ENCODE results near the gene KLF15. TPM values are rescaled to one million over a fixed set of nuclear protein-coding genes. Genes with fewer than 3 reads are reported as not detected.

KLF15 gene
- polyA plus RNA-seq, 1 donor from 2014 or later: 0.46 TPM

GRCh38 chr3:126304291-126304690 is 52.9 kb downstream of the KLF15 start:
- peaks cover 10% of the 10 kb centered on the region for H3K9me3 ChIP-seq (ENCODE audit: low read length)
- no peak for TF ChIP-seq POLR2AphosphoS5 (IDR thresholded peaks at IDR 0.05)
- TF ChIP-seq RAD21 (conservative IDR thresholded peaks at IDR 0.05): no peak
- no peak for TF ChIP-seq EP300 (conservative IDR thresholded peaks at IDR 0.05; ENCODE audit: poor library complexity, severe bottlenecking)

GRCh38 chr3:126303272-126303671 is 53.9 kb downstream of the KLF15 start:
- Histone ChIP-seq H3K36me3 (ENCODE audit: insufficient read depth, low read length) (no peaks in the 10 kb centered on the region), H3K27ac (ENCODE audit: low read length) (no peak overlapping the region), H3K9ac (ENCODE audit: low read length) (no peak overlapping the region), H3K79me2 (replicated peaks; ENCODE audit: insufficient read depth, low read length) (no peaks in the 10 kb centered on the region), H4K20me1 (ENCODE audit: insufficient read depth) (no peaks in the 10 kb centered on the region), H2AFZ (ENCODE audit: low read depth, low read length) (no peak overlapping the region), H3F3A (ENCODE audit: insufficient read depth, low read length, poor library complexity, severe bottlenecking) (no peaks in the 10 kb centered on the region), H3K27me3 (ENCODE audit: insufficient read depth, low read depth, low read length) (no peaks in the 10 kb centered on the region), H3K4me3 (ENCODE audit: low read length) (no peak overlapping the region), H3K4me2 (ENCODE audit: low read length) (no peak overlapping the region), H3K9me3 (ENCODE audit: low read length) (peaks cover 10% of the 10 kb centered on the region), H3K9me2 (ENCODE audit: insufficient read depth, low read length) (no peaks in the 10 kb centered on the region)
- TF ChIP-seq MXI1 (conservative IDR thresholded peaks at IDR 0.05; ENCODE audit: poor library complexity, severe bottlenecking) (no peak), TAF1 (IDR thresholded peaks at IDR 0.05; ENCODE audit: low read depth) (no peak), EZH2 (IDR thresholded peaks at IDR 0.05; ENCODE audit: borderline replicate concordance, insufficient read depth, low read length, poor library complexity, severe bottlenecking) (no peak), SMC3 (conservative IDR thresholded peaks at IDR 0.05; ENCODE audit: poor library complexity) (no peak), RAD21 (conservative IDR thresholded peaks at IDR 0.05) (no peak), REST (IDR thresholded peaks at IDR 0.05; ENCODE audit: borderline replicate concordance) (no peak), EP300 (conservative IDR thresholded peaks at IDR 0.05; ENCODE audit: poor library complexity, severe bottlenecking) (no peak), POLR2AphosphoS5 (IDR thresholded peaks at IDR 0.05) (no peak), CTCF (IDR thresholded peaks at IDR 0.05; ENCODE audit: poor library complexity, severe bottlenecking) (no peak)

More at GRCh38 chr3:126304291-126304690, 52.9 kb downstream of the KLF15 start:
- Histone ChIP-seq H4K20me1 (ENCODE audit: insufficient read depth) (no peaks in the 10 kb centered on the region), H3F3A (ENCODE audit: insufficient read depth, low read length, poor library complexity, severe bottlenecking) (no peaks in the 10 kb centered on the region), H3K9me2 (ENCODE audit: insufficient read depth, low read length) (no peaks in the 10 kb centered on the region), H3K79me2 (replicated peaks; ENCODE audit: insufficient read depth, low read length) (no peaks in the 10 kb centered on the region), H3K27ac (ENCODE audit: low read length) (no peak overlapping the region), H3K9ac (ENCODE audit: low read length) (no peak overlapping the region), H3K4me2 (ENCODE audit: low read length) (no peak overlapping the region), H3K4me3 (ENCODE audit: low read length) (no peak overlapping the region), H3K36me3 (ENCODE audit: insufficient read depth, low read length) (no peaks in the 10 kb centered on the region), H2AFZ (ENCODE audit: low read depth, low read length) (no peak overlapping the region), H3K27me3 (ENCODE audit: insufficient read depth, low read depth, low read length) (no peaks in the 10 kb centered on the region)

Data from neural cell (in vitro differentiated cells).